ENCODE results near the gene KIF15. TPM values are rescaled to one million over a fixed set of nuclear protein-coding genes. Genes with fewer than 3 reads are reported as not detected.

Gene KIF15
- total and polyA plus RNA-seq, 4 experiments from 2014 or later = 0.19 to 0.38 TPM; not detected in 2

- Histone ChIP-seq H3K9me3 (ENCODE audit: control insufficient read depth in 1 of 2, low read length in 2 of 2) (no peaks in the 10 kb centered on the region), H3K4me3 (ENCODE audit: low read length in 2 of 2) (peak overlapping the region; percentile 71 to 98), H3K27ac (ENCODE audit: low read depth, low read length) (peak overlapping the region; percentile 84), H3K36me3 (ENCODE audit: insufficient read depth, low read length) (no peaks in the 10 kb centered on the region), H3K27me3 (ENCODE audit: insufficient read depth, low read length) (no peaks in the 10 kb centered on the region), H3K4me1 (ENCODE audit: insufficient read depth, low read length) (peaks cover 23% of the 10 kb centered on the region)
- Mint-ChIP-seq H3K4me1 (peaks cover 21 to 46% (median 33%) of the 10 kb centered on the region in 4 donors), H3K36me3 (peaks cover 28 to 34% of the 10 kb centered on the region in 2 donors), H3K27ac (peak overlapping the region; percentile 92 to 97 (median 94)), H3K27me3 (peaks cover 0 to 1% of the 10 kb centered on the region in 2 donors), H3K4me3 (peak overlapping the region; percentile 86 to 98 (median 92)), H3K9me3 (peaks cover 0 to 7% (median 4%) of the 10 kb centered on the region in 8 donors)
- CTCF ChIA-PET (ENCODE audit: partially characterized antibody) = interaction anchor here (1.0 to 1.1 kb wide), 2 partner anchors 153 to 423 kb away, joined by 3 read pairs; no protein-coding TSS in a partner anchor
- no peak for DNase-seq
- POLR2A ChIA-PET (ENCODE audit: partially characterized antibody) = interaction anchor here (0.9 to 4.3 kb wide), 10 partner anchors 32 to 423 kb away, joined by 3 to 50 read pairs (median 6); partner anchors contain the start of genes EXOSC7, TCAIM, TMEM42 and ZDHHC3
- intact Hi-C loops (cut with micrococcal nuclease) = loop anchor here (1.0 kb wide), 8 partner anchors 32 to 423 kb away; partner anchors contain the start of genes EXOSC7, TCAIM, TMEM42 and ZDHHC3
Observed at GRCh38 chr3:44761101-44761423, 532 bp upstream of the KIF15 start.

GRCh38 chr3:44762170-44762677, 630 bp downstream of the KIF15 start:
- Histone ChIP-seq H3K9me3 (ENCODE audit: control insufficient read depth in 1 of 2, low read length in 2 of 2) (no peaks in the 10 kb centered on the region), H3K27ac (ENCODE audit: low read depth, low read length) (no peak overlapping the region), H3K4me1 (ENCODE audit: insufficient read depth, low read length) (peaks cover 20% of the 10 kb centered on the region), H3K27me3 (ENCODE audit: insufficient read depth, low read length) (no peaks in the 10 kb centered on the region), H3K36me3 (ENCODE audit: insufficient read depth, low read length) (no peaks in the 10 kb centered on the region), H3K4me3 (ENCODE audit: low read length in 2 of 2) (peak overlapping the region; percentile 71 to 98)
- peaks cover 0 to 1% of the 10 kb centered on the region in 2 donors for H3K27me3 Mint-ChIP-seq
- no peak for DNase-seq
- H3K36me3 Mint-ChIP-seq = peaks cover 19 to 28% of the 10 kb centered on the region in 2 donors
- peaks cover 0 to 7% (median 3%) of the 10 kb centered on the region in 8 donors for H3K9me3 Mint-ChIP-seq
- peak overlapping the region; percentile 86 to 98 (median 92) for H3K4me3 Mint-ChIP-seq
- H3K4me1 Mint-ChIP-seq = peaks cover 20 to 38% (median 30%) of the 10 kb centered on the region in 4 donors
- intact Hi-C loops (cut with micrococcal nuclease) = no loop called here
- CTCF ChIA-PET (ENCODE audit: partially characterized antibody) = interaction anchor here (1.0 to 1.8 kb wide), 3 partner anchors 33 to 424 kb away, joined by 3 to 7 read pairs (median 3); partner anchors contain the start of gene ZNF501
- peak overlapping the region; percentile 21 to 97 (median 94) for H3K27ac Mint-ChIP-seq
- POLR2A ChIA-PET (ENCODE audit: partially characterized antibody) = interaction anchor here (0.8 to 4.3 kb wide), 10 partner anchors 33 to 424 kb away, joined by 3 to 50 read pairs (median 6); partner anchors contain the start of genes EXOSC7, TCAIM, TMEM42 and ZDHHC3

- ChIA-PET POLR2A (ENCODE audit: partially characterized antibody) (interaction anchor here (2.1 to 4.3 kb wide), 4 partner anchors 33 to 252 kb away, joined by 6 to 50 read pairs (median 14); partner anchors contain the start of genes EXOSC7, ZDHHC3, ZKSCAN7 and ZNF501), CTCF (ENCODE audit: partially characterized antibody) (interaction anchor here (1.8 kb wide), 1 partner anchor 33 kb away, joined by 7 read pairs; the partner anchor contains the start of gene ZNF501)
- Histone ChIP-seq H3K27ac (ENCODE audit: low read depth, low read length) (no peak overlapping the region), H3K4me3 (ENCODE audit: low read length in 2 of 2) (peak overlapping the region in 1 of 2 donors; percentile 98), H3K27me3 (ENCODE audit: insufficient read depth, low read length) (no peaks in the 10 kb centered on the region), H3K36me3 (ENCODE audit: insufficient read depth, low read length) (no peaks in the 10 kb centered on the region), H3K9me3 (ENCODE audit: control insufficient read depth in 1 of 2, low read length in 2 of 2) (no peaks in the 10 kb centered on the region), H3K4me1 (ENCODE audit: insufficient read depth, low read length) (peaks cover 15% of the 10 kb centered on the region)
- peak overlapping the region in 4 of 7 donors; percentile 10 to 96 (median 89) for H3K27ac Mint-ChIP-seq
- no peak for DNase-seq
- H3K27me3 Mint-ChIP-seq = peaks cover 0 to 1% of the 10 kb centered on the region in 2 donors
- intact Hi-C loops (cut with micrococcal nuclease) = no loop called here
- peak overlapping the region; percentile 86 to 98 (median 92) for H3K4me3 Mint-ChIP-seq
- H3K9me3 Mint-ChIP-seq = peaks cover 0 to 5% (median 1%) of the 10 kb centered on the region in 8 donors
- peaks cover 15 to 23% of the 10 kb centered on the region in 2 donors for H3K36me3 Mint-ChIP-seq
- H3K4me1 Mint-ChIP-seq = peaks cover 17 to 34% (median 26%) of the 10 kb centered on the region in 4 donors
Observed at GRCh38 chr3:44762690-44763089, 1.1 kb downstream of the KIF15 start.

GRCh38 chr3:44764248-44764647, 2.7 kb downstream of the KIF15 start:
- Mint-ChIP-seq H3K36me3 (peaks cover under 1 to 17% of the 10 kb centered on the region in 2 donors), H3K27ac (no peak overlapping the region), H3K27me3 (peaks cover 0 to 1% of the 10 kb centered on the region in 2 donors), H3K4me1 (peaks cover 10 to 28% (median 18%) of the 10 kb centered on the region in 4 donors), H3K4me3 (no peak overlapping the region), H3K9me3 (peaks cover 0 to 3% (median 0%) of the 10 kb centered on the region in 8 donors)
- no peaks in the 10 kb centered on the region for H3K9me3 ChIP-seq (ENCODE audit: control insufficient read depth in 1 of 2, low read length in 2 of 2)
- no peaks in the 10 kb centered on the region for H3K36me3 ChIP-seq (ENCODE audit: insufficient read depth, low read length)
- intact Hi-C loops (cut with micrococcal nuclease) = no loop called here
- peaks cover 15% of the 10 kb centered on the region for H3K4me1 ChIP-seq (ENCODE audit: insufficient read depth, low read length)
- no peak overlapping the region for H3K4me3 ChIP-seq (ENCODE audit: low read length in 2 of 2)
- ChIA-PET POLR2A (ENCODE audit: partially characterized antibody) (no interaction called here), CTCF (ENCODE audit: partially characterized antibody) (no interaction called here)
- no peak for DNase-seq
- no peak overlapping the region for H3K27ac ChIP-seq (ENCODE audit: low read depth, low read length)
- H3K27me3 ChIP-seq (ENCODE audit: insufficient read depth, low read length) = no peaks in the 10 kb centered on the region

GRCh38 chr3:44771424-44772098, 10.0 kb downstream of the KIF15 start:
- Histone ChIP-seq H3K27me3 (ENCODE audit: insufficient read depth, low read length) (no peaks in the 10 kb centered on the region), H3K4me1 (ENCODE audit: insufficient read depth, low read length) (no peaks in the 10 kb centered on the region), H3K4me3 (ENCODE audit: low read length in 2 of 2) (no peak overlapping the region), H3K36me3 (ENCODE audit: insufficient read depth, low read length) (no peaks in the 10 kb centered on the region), H3K9me3 (ENCODE audit: control insufficient read depth in 1 of 2, low read length in 2 of 2) (no peaks in the 10 kb centered on the region), H3K27ac (ENCODE audit: low read depth, low read length) (no peak overlapping the region)
- ChIA-PET CTCF (ENCODE audit: partially characterized antibody) (interaction anchor here (0.8 kb wide), 1 partner anchor 9 kb away, joined by 3 read pairs; no protein-coding TSS in a partner anchor), POLR2A (ENCODE audit: partially characterized antibody) (no interaction called here)
- no peak for DNase-seq
- Mint-ChIP-seq H3K4me3 (no peak overlapping the region), H3K27me3 (no peaks in the 10 kb centered on the region), H3K4me1 (no peaks in the 10 kb centered on the region), H3K36me3 (peaks cover 6 to 8% of the 10 kb centered on the region in 2 donors), H3K9me3 (peaks cover 2 to 28% (median 15%) of the 10 kb centered on the region in 8 donors), H3K27ac (no peak overlapping the region)
- intact Hi-C loops (cut with micrococcal nuclease) = no loop called here

GRCh38 chr3:44772099-44772442, 10.5 kb downstream of the KIF15 start:
- no peak overlapping the region for H3K27ac Mint-ChIP-seq
- no peaks in the 10 kb centered on the region for H3K36me3 ChIP-seq (ENCODE audit: insufficient read depth, low read length)
- H3K4me3 ChIP-seq (ENCODE audit: low read length in 2 of 2) = no peak overlapping the region
- DNase-seq = no peak
- peaks cover 6 to 8% of the 10 kb centered on the region in 2 donors for H3K36me3 Mint-ChIP-seq
- intact Hi-C loops (cut with micrococcal nuclease) = no loop called here
- no peaks in the 10 kb centered on the region for H3K4me1 ChIP-seq (ENCODE audit: insufficient read depth, low read length)
- no peak overlapping the region for H3K27ac ChIP-seq (ENCODE audit: low read depth, low read length)
- H3K9me3 ChIP-seq (ENCODE audit: control insufficient read depth in 1 of 2, low read length in 2 of 2) = no peaks in the 10 kb centered on the region
- H3K4me1 Mint-ChIP-seq = no peaks in the 10 kb centered on the region
- H3K9me3 Mint-ChIP-seq = peaks cover 2 to 28% (median 15%) of the 10 kb centered on the region in 8 donors
- no peaks in the 10 kb centered on the region for H3K27me3 ChIP-seq (ENCODE audit: insufficient read depth, low read length)
- H3K4me3 Mint-ChIP-seq = no peak overlapping the region
- ChIA-PET CTCF (ENCODE audit: partially characterized antibody) (interaction anchor here (0.8 to 1.0 kb wide), 2 partner anchors 8 to 43 kb away, joined by 3 read pairs; no protein-coding TSS in a partner anchor), POLR2A (ENCODE audit: partially characterized antibody) (no interaction called here)
- H3K27me3 Mint-ChIP-seq = no peaks in the 10 kb centered on the region

- Histone ChIP-seq H3K9me3 (ENCODE audit: control insufficient read depth in 1 of 2, low read length in 2 of 2) (no peaks in the 10 kb centered on the region), H3K36me3 (ENCODE audit: insufficient read depth, low read length) (no peaks in the 10 kb centered on the region), H3K4me3 (ENCODE audit: low read length in 2 of 2) (no peak overlapping the region), H3K4me1 (ENCODE audit: insufficient read depth, low read length) (no peaks in the 10 kb centered on the region), H3K27me3 (ENCODE audit: insufficient read depth, low read length) (no peaks in the 10 kb centered on the region), H3K27ac (ENCODE audit: low read depth, low read length) (no peak overlapping the region)
- H3K9me3 Mint-ChIP-seq = no peaks in the 10 kb centered on the region
- H3K4me1 Mint-ChIP-seq = no peaks in the 10 kb centered on the region
- H3K27me3 Mint-ChIP-seq = no peaks in the 10 kb centered on the region
- no peak overlapping the region for H3K4me3 Mint-ChIP-seq
- intact Hi-C loops (cut with micrococcal nuclease) = no loop called here
- CTCF ChIA-PET (ENCODE audit: partially characterized antibody) = no interaction called here
- no peak for DNase-seq
- no peak overlapping the region for H3K27ac Mint-ChIP-seq
- H3K36me3 Mint-ChIP-seq = no peaks in the 10 kb centered on the region
- POLR2A ChIA-PET (ENCODE audit: partially characterized antibody) = no interaction called here
Observed at GRCh38 chr3:44782891-44783290, 21.3 kb downstream of the KIF15 start.

All from CD4-positive, alpha-beta memory T cell (primary cell).